ENCODE results near the gene NDUFS8. TPM values are rescaled to one million over a fixed set of nuclear protein-coding genes. Genes with fewer than 3 reads are reported as not detected.

Gene NDUFS8
- polyA plus RNA-seq, 1 donor from 2014 or later, result 169 TPM

GRCh38 chr11:67998150-67999045, 32.1 kb upstream of the NDUFS8 start:
- no peaks in the 10 kb centered on the region for H4K20me1 ChIP-seq (ENCODE audit: insufficient read depth)
- no peaks in the 10 kb centered on the region for H3F3A ChIP-seq (ENCODE audit: insufficient read depth, low read length, poor library complexity, severe bottlenecking)
- H3K27ac ChIP-seq (ENCODE audit: low read length), result no peak overlapping the region
- no peak overlapping the region for H3K4me3 ChIP-seq (ENCODE audit: low read length)
- H2AFZ ChIP-seq (ENCODE audit: low read depth, low read length), result no peak overlapping the region
- H3K36me3 ChIP-seq (ENCODE audit: insufficient read depth, low read length), result no peaks in the 10 kb centered on the region
- no peaks in the 10 kb centered on the region for H3K9me2 ChIP-seq (ENCODE audit: insufficient read depth, low read length)
- H3K4me2 ChIP-seq (ENCODE audit: low read length), result no peak overlapping the region
- peaks cover 14% of the 10 kb centered on the region for H3K27me3 ChIP-seq (ENCODE audit: insufficient read depth, low read depth, low read length)
- no peak for TF ChIP-seq RAD21 (conservative IDR thresholded peaks at IDR 0.05)
- H3K79me2 ChIP-seq (replicated peaks; ENCODE audit: insufficient read depth, low read length), result no peaks in the 10 kb centered on the region
- no peaks in the 10 kb centered on the region for H3K9me3 ChIP-seq (ENCODE audit: low read length)
- H3K9ac ChIP-seq (ENCODE audit: low read length), result no peak overlapping the region

GRCh38 chr11:67999201-67999629, 31.3 kb upstream of the NDUFS8 start:
- Histone ChIP-seq H4K20me1 (ENCODE audit: insufficient read depth) (no peaks in the 10 kb centered on the region), H2AFZ (ENCODE audit: low read depth, low read length) (no peak overlapping the region), H3K27me3 (ENCODE audit: insufficient read depth, low read depth, low read length) (peaks cover 20% of the 10 kb centered on the region), H3K4me3 (ENCODE audit: low read length) (no peak overlapping the region), H3K79me2 (replicated peaks; ENCODE audit: insufficient read depth, low read length) (no peaks in the 10 kb centered on the region), H3K9ac (ENCODE audit: low read length) (no peak overlapping the region), H3K36me3 (ENCODE audit: insufficient read depth, low read length) (no peaks in the 10 kb centered on the region), H3K9me3 (ENCODE audit: low read length) (no peaks in the 10 kb centered on the region), H3F3A (ENCODE audit: insufficient read depth, low read length, poor library complexity, severe bottlenecking) (no peaks in the 10 kb centered on the region), H3K9me2 (ENCODE audit: insufficient read depth, low read length) (no peaks in the 10 kb centered on the region), H3K27ac (ENCODE audit: low read length) (no peak overlapping the region), H3K4me2 (ENCODE audit: low read length) (no peak overlapping the region)
- TF ChIP-seq MXI1 (conservative IDR thresholded peaks at IDR 0.05; ENCODE audit: poor library complexity, severe bottlenecking) (no peak), EP300 (conservative IDR thresholded peaks at IDR 0.05; ENCODE audit: poor library complexity, severe bottlenecking) (no peak), RAD21 (conservative IDR thresholded peaks at IDR 0.05) (no peak), SMC3 (conservative IDR thresholded peaks at IDR 0.05; ENCODE audit: poor library complexity) (no peak), POLR2AphosphoS5 (IDR thresholded peaks at IDR 0.05) (no peak), TAF1 (IDR thresholded peaks at IDR 0.05; ENCODE audit: low read depth) (no peak), CTCF (IDR thresholded peaks at IDR 0.05; ENCODE audit: poor library complexity, severe bottlenecking) (no peak)

- no peak for TF ChIP-seq EP300 (conservative IDR thresholded peaks at IDR 0.05; ENCODE audit: poor library complexity, severe bottlenecking)
- no peaks in the 10 kb centered on the region for H3K79me2 ChIP-seq (replicated peaks; ENCODE audit: insufficient read depth, low read length)
- H3F3A ChIP-seq (ENCODE audit: insufficient read depth, low read length, poor library complexity, severe bottlenecking), result no peaks in the 10 kb centered on the region
Measured at GRCh38 chr11:67999704-68000103, 30.8 kb upstream of the NDUFS8 start.

GRCh38 chr11:68002575-68002937, 27.9 kb upstream of the NDUFS8 start:
- Histone ChIP-seq H3K27me3 (ENCODE audit: insufficient read depth, low read depth, low read length) (peaks cover 32% of the 10 kb centered on the region), H3K79me2 (replicated peaks; ENCODE audit: insufficient read depth, low read length) (no peaks in the 10 kb centered on the region), H3K36me3 (ENCODE audit: insufficient read depth, low read length) (no peaks in the 10 kb centered on the region), H3K9me2 (ENCODE audit: insufficient read depth, low read length) (no peaks in the 10 kb centered on the region), H4K20me1 (ENCODE audit: insufficient read depth) (no peaks in the 10 kb centered on the region), H2AFZ (ENCODE audit: low read depth, low read length) (no peak overlapping the region), H3F3A (ENCODE audit: insufficient read depth, low read length, poor library complexity, severe bottlenecking) (no peaks in the 10 kb centered on the region), H3K4me2 (ENCODE audit: low read length) (no peak overlapping the region), H3K4me3 (ENCODE audit: low read length) (no peak overlapping the region), H3K9ac (ENCODE audit: low read length) (no peak overlapping the region), H3K9me3 (ENCODE audit: low read length) (no peaks in the 10 kb centered on the region), H3K27ac (ENCODE audit: low read length) (no peak overlapping the region)
- no peak for TF ChIP-seq MXI1 (conservative IDR thresholded peaks at IDR 0.05; ENCODE audit: poor library complexity, severe bottlenecking)
- no peak for TF ChIP-seq TAF1 (IDR thresholded peaks at IDR 0.05; ENCODE audit: low read depth)
- no peak for TF ChIP-seq SMC3 (conservative IDR thresholded peaks at IDR 0.05; ENCODE audit: poor library complexity)
- no peak for TF ChIP-seq EZH2 (IDR thresholded peaks at IDR 0.05; ENCODE audit: borderline replicate concordance, insufficient read depth, low read length, poor library complexity, severe bottlenecking)

More at GRCh38 chr11:67999704-68000103, 30.8 kb upstream of the NDUFS8 start:
- Histone ChIP-seq H4K20me1 (ENCODE audit: insufficient read depth) (no peaks in the 10 kb centered on the region), H3K9me2 (ENCODE audit: insufficient read depth, low read length) (no peaks in the 10 kb centered on the region), H3K36me3 (ENCODE audit: insufficient read depth, low read length) (no peaks in the 10 kb centered on the region), H3K27me3 (ENCODE audit: insufficient read depth, low read depth, low read length) (peaks cover 25% of the 10 kb centered on the region), H3K9ac (ENCODE audit: low read length) (no peak overlapping the region), H3K4me3 (ENCODE audit: low read length) (no peak overlapping the region), H3K9me3 (ENCODE audit: low read length) (no peaks in the 10 kb centered on the region), H3K4me2 (ENCODE audit: low read length) (no peak overlapping the region), H3K27ac (ENCODE audit: low read length) (no peak overlapping the region), H2AFZ (ENCODE audit: low read depth, low read length) (no peak overlapping the region)

Data from neural cell (in vitro differentiated cells).